K562 (cell line): Measurements from ENCODE around the gene AGPAT4. TPM values are rescaled to one million over a fixed set of nuclear protein-coding genes. Genes with fewer than 3 reads are reported as not detected.

ENCODE experiments used
- ARID1B ChIP-seq: fragments of 450-650 bp; IDR thresholded peaks from 2 replicates; pipeline ENCODE4 v1.6.1; 2016; ENCODE audit warnings: antibody characterized with exemption, mild to moderate bottlenecking, inconsistent platforms
- COPS2 ChIP-seq: fragments of 450-650 bp; conservative IDR thresholded peaks from 2 replicates; pipeline ENCODE4 v1.6.1; 2016; ENCODE audit warnings: mild to moderate bottlenecking, moderate library complexity
- CTBP1 ChIP-seq: fragments of 450-650 bp; IDR thresholded peaks from 2 replicates; pipeline ENCODE4 v1.6.1; 2016; ENCODE audit warnings: borderline replicate concordance
- CUX1 ChIP-seq: fragments of 200-800 bp; sonication (Bioruptor generic); IDR thresholded peaks from 2 replicates; pipeline ENCODE4 v1.6.1; 2016; ENCODE audit warnings: missing genetic modification characterization, missing compliant biosample characterization
- E2F3 ChIP-seq: fragments of 250-450 bp; sonication (Bioruptor Pico); IDR thresholded peaks from 2 replicates; pipeline ENCODE4 v1.4.0; 2020; ENCODE audit warnings: mild to moderate bottlenecking
- EGR1 ChIP-seq: fragments of 450-650 bp; conservative IDR thresholded peaks from 2 replicates; pipeline ENCODE4 v1.6.1; 2017; ENCODE audit warnings: mild to moderate bottlenecking
- FOXJ2 ChIP-seq: fragments of 200-800 bp; sonication (Bioruptor generic); IDR thresholded peaks from 2 replicates; pipeline ENCODE4 v1.6.1; 2016; ENCODE audit warnings: missing genetic modification characterization, missing compliant biosample characterization
- HEY1 ChIP-seq: fragments of 250-450 bp; sonication (Bioruptor Pico); IDR thresholded peaks from 2 replicates; pipeline ENCODE4 v1.5.0; 2020; ENCODE audit warnings: mild to moderate bottlenecking, moderate library complexity, borderline replicate concordance
- HMG20B ChIP-seq: fragments of 250-450 bp; sonication (Bioruptor Pico); IDR thresholded peaks from 2 replicates; pipeline ENCODE4 v1.5.0; 2021; ENCODE audit warnings: mild to moderate bottlenecking
- JUNB ChIP-seq: fragments of 450-650 bp; formaldehyde crosslinking; conservative IDR thresholded peaks from 2 replicates; pipeline ENCODE4 v1.4.0; 2020; ENCODE audit warnings: mild to moderate bottlenecking
- KDM5B ChIP-seq: fragments of 200-600 bp; sonication (generic); IDR thresholded peaks from 2 replicates; pipeline ENCODE4 v1.6.1; 2012; ENCODE audit warnings: low read depth, mild to moderate bottlenecking, moderate library complexity, low read length, control low read depth, inconsistent platforms; ENCODE audit not compliant: insufficient replicate concordance
- KLF13 ChIP-seq: fragments of 450-650 bp; IDR thresholded peaks from 2 replicates; pipeline ENCODE4 v1.6.1; 2016; ENCODE audit warnings: missing genetic modification characterization, low read depth, mild to moderate bottlenecking, missing compliant biosample characterization, moderate library complexity, borderline replicate concordance
- MTA1 ChIP-seq: fragments of 450-650 bp; IDR thresholded peaks from 2 replicates; pipeline ENCODE4 v1.6.1; 2017; ENCODE audit warnings: borderline replicate concordance
- PHB ChIP-seq: fragments of 250-450 bp; sonication (Bioruptor Pico); IDR thresholded peaks from 2 replicates; pipeline ENCODE4 v1.5.0; 2021
- RAD21 ChIP-seq, 2 experiments: fragments of 250-450 bp in 1 of 2; fragments of 450-650 bp in 1 of 2; sonication (Bioruptor Pico) in 1 of 2; formaldehyde crosslinking in 1 of 2; IDR thresholded peaks in 1 of 2; conservative IDR thresholded peaks in 1 of 2; 2 replicates each; pipeline versions ENCODE4 v1.4.0 to v1.8.0; 2020 to 2022; ENCODE audit warnings: mild to moderate bottlenecking in 2 of 2, moderate library complexity in 1 of 2
- RBM15 ChIP-seq: fragments of 200-400 bp; formaldehyde crosslinking; IDR thresholded peaks from 2 replicates; pipeline ENCODE4 v1.6.1; 2018; ENCODE audit warnings: mild to moderate bottlenecking, low read length, moderate library complexity; ENCODE audit not compliant: insufficient read depth
- SIN3B ChIP-seq: fragments of 450-650 bp; IDR thresholded peaks from 2 replicates; pipeline ENCODE4 v1.6.1; 2017; ENCODE audit warnings: low read depth, mild to moderate bottlenecking, moderate library complexity
- SMC3 ChIP-seq: conservative IDR thresholded peaks from 2 replicates; pipeline ENCODE4 v1.6.1; 2011; ENCODE audit warnings: low read depth, low read length, improper control_type of control experiment; ENCODE audit not compliant: insufficient read depth
- ZNF232 ChIP-seq: sonication (generic); formaldehyde crosslinking; IDR thresholded peaks from 2 replicates; pipeline ENCODE4 v1.8.0; 2022; ENCODE audit warnings: mild to moderate bottlenecking, missing genetic modification reagents
- ZNF77 ChIP-seq: fragments of 250-450 bp; sonication (Bioruptor Pico); IDR thresholded peaks from 2 replicates; pipeline ENCODE4 v1.5.0; 2020
- polyA plus RNA-seq, 8 experiments: library from polyadenylated mRNA; depleted of rRNA in 4 of 8; stranded (reverse) in 5 of 8; unstranded in 3 of 8; fragments of >200 nt; fragmentation: Nextera tagmentation in 2 of 8; fragmentation: Illumina TruSeq in 1 of 8; extraction: Ambion mirVana in 2 of 8; extraction: Trizol in 1 of 8; gene quantifications; 2 replicates each; pipeline versions ENCODE4 v1.2.1 to v1.2.3, GENCODE V29; 2011 to 2014; ENCODE audit warnings: inconsistent platforms in 1 of 8, missing spikeins in 1 of 8
- total RNA-seq, 7 experiments: library from RNA; depleted of rRNA in 6 of 7; stranded (reverse); fragments of >200 nt in 6 of 7; fragmentation: Illumina TruSeq in 2 of 7; extraction: Trizol in 2 of 7; gene quantifications; 2 replicates each; pipeline versions ENCODE4 v1.2.1 to v1.2.3, GENCODE V29; 2011 to 2021; ENCODE audit warnings: low replicate concordance in 1 of 7
- TF ChIP-seq, protein P1 (sequence below), 2 experiments: fragments of 450-650 bp in 1 of 2; sonication (generic) in 1 of 2; formaldehyde crosslinking in 1 of 2; IDR thresholded peaks in 1 of 2; conservative IDR thresholded peaks in 1 of 2; 2 replicates each; pipeline versions ENCODE4 v1.6.1 to v1.8.1; 2016 to 2023; ENCODE audit warnings: mild to moderate bottlenecking in 2 of 2, moderate library complexity in 2 of 2, inconsistent platforms in 1 of 2, missing genetic modification reagents in 1 of 2
- TF ChIP-seq, protein P2 (sequence below): fragments of 450-650 bp; formaldehyde crosslinking; IDR thresholded peaks from 2 replicates; pipeline ENCODE4 v1.4.0; 2020; ENCODE audit warnings: mild to moderate bottlenecking, moderate library complexity

Gene AGPAT4
- total and polyA plus RNA-seq, 9 of the 15 experiments (the other 6 are each of a cell fraction or from before 2014, with no cell fraction given) = 2.2 to 15.0 (median 5.7) TPM

DNA sequence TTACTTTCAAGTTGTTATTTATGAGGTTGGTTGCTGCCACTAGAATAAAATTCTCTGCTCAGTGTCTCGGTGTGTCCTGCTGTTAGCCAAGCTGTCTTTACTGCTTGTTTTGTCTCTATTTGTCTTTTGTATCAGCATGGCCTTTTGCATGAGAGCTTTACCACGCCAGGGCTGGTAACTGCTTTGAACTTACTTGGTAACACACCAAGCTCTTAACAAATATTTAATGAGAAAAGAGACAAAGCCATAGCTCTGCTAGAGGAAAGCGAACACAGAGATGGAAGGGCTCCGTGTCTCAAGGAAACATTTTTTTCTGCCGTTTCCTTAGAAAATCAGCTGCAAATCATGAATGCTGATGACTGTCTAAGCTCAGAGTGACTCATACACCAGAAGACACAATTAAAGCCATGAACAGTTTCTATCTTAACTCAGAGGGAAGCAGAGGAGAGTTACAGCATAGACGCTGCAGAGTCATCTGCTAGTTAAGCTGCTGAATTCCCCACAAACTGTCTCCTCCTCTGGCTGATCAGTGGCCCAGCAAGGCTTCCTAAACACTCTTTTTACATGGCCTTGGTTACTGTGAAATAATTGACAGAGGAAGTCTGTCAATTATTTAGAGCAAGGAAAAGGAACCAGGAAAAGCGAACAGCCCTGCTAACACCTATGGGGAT, 44.8 kb downstream of the AGPAT4 start (continued):
- TF ChIP-seq SMC3 (no peak), CUX1 (CRISPR knock-in tag) (no peak), JUNB (CRISPR knock-in tag) (peak; percentile 66; the same call in 1 of the 2 replicates), CTBP1 (no peak; the same call in 1 of the 2 replicates), SIN3B (no peak), PHB (CRISPR knock-in tag) (no peak), MTA1 (no peak), ZNF232 (no peak), ZNF77 (no peak), HEY1 (CRISPR knock-in tag) (no peak), KDM5B (no peak), ARID1B (peak; percentile 83), EGR1 (no peak), KLF13 (tag) (no peak), E2F3 (CRISPR knock-in tag) (no peak), RAD21 (CRISPR knock-in tag; conservative IDR thresholded peaks at IDR 0.05 in 1 of 2, IDR thresholded peaks at IDR 0.05 in 1 of 2) (peak in 1 of 2 experiments; percentile 47; a peak in 2 of 4 replicates), FOXJ2 (no peak), RBM15 (no peak), COPS2 (no peak), HMG20B (CRISPR knock-in tag) (no peak)
- TF ChIP-seq, protein P1, sequence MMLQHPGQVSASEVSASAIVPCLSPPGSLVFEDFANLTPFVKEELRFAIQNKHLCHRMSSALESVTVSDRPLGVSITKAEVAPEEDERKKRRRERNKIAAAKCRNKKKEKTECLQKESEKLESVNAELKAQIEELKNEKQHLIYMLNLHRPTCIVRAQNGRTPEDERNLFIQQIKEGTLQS (IDR thresholded peaks at IDR 0.05) = peak; percentile 96
- TF ChIP-seq, protein P1 (CRISPR knock-in tag; conservative IDR thresholded peaks at IDR 0.05) = 0 out of 2 replicates have a peak, but pooled peaks have one; percentile 35
- TF ChIP-seq, protein P2, sequence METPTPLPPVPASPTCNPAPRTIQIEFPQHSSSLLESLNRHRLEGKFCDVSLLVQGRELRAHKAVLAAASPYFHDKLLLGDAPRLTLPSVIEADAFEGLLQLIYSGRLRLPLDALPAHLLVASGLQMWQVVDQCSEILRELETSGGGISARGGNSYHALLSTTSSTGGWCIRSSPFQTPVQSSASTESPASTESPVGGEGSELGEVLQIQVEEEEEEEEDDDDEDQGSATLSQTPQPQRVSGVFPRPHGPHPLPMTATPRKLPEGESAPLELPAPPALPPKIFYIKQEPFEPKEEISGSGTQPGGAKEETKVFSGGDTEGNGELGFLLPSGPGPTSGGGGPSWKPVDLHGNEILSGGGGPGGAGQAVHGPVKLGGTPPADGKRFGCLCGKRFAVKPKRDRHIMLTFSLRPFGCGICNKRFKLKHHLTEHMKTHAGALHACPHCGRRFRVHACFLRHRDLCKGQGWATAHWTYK (CRISPR knock-in tag) = no peak
